HepG2 (cell line): ENCODE data around the gene PSMD4. TPM values are rescaled to one million over a fixed set of nuclear protein-coding genes. Genes with fewer than 3 reads are reported as not detected.

ENCODE experiments used
- BCL6 ChIP-seq: IDR thresholded peaks from 2 replicates; pipeline ENCODE4 v1.6.1; 2016; ENCODE audit warnings: missing genetic modification reagents, missing compliant biosample characterization
- DMAP1 ChIP-seq: IDR thresholded peaks from 2 replicates; pipeline ENCODE4 v1.6.1; 2016
- FOXP1 ChIP-seq, 2 experiments: fragments of 450-650 bp in 1 of 2; IDR thresholded peaks; 2 replicates each; pipeline ENCODE4 v1.6.1; 2017 to 2018; ENCODE audit warnings: antibody characterized with exemption in 1 of 2
- HIVEP1 ChIP-seq: sonication (generic); formaldehyde crosslinking; IDR thresholded peaks from 2 replicates; pipeline ENCODE4 v1.4.0; 2020; ENCODE audit warnings: mild to moderate bottlenecking, missing genetic modification reagents
- HOXA5 ChIP-seq: sonication (generic); formaldehyde crosslinking; IDR thresholded peaks from 2 replicates; pipeline ENCODE4 v1.4.0; 2020; ENCODE audit warnings: missing genetic modification reagents
- PRPF4 ChIP-seq: fragments of 200-400 bp; formaldehyde crosslinking; IDR thresholded peaks from 2 replicates; pipeline ENCODE4 v1.6.1; 2016; ENCODE audit warnings: low read length, low read depth; ENCODE audit not compliant: poor library complexity, severe bottlenecking
- RBM39 ChIP-seq: fragments of 200-400 bp; formaldehyde crosslinking; IDR thresholded peaks from one replicate; pipeline ENCODE4 v1.6.1; 2018; ENCODE audit warnings: antibody characterized with exemption, mild to moderate bottlenecking, low read depth, low read length; ENCODE audit not compliant: poor library complexity, severe bottlenecking
- RFX1 ChIP-seq: fragments of 450-650 bp; IDR thresholded peaks from 2 replicates; pipeline ENCODE4 v1.6.1; 2017
- SALL2 ChIP-seq: sonication (generic); formaldehyde crosslinking; IDR thresholded peaks from 2 replicates; pipeline ENCODE4 v1.8.1; 2023; ENCODE audit warnings: mild to moderate bottlenecking, missing genetic modification reagents, inconsistent platforms
- U2AF1 ChIP-seq: fragments of 200-400 bp; formaldehyde crosslinking; optimal IDR thresholded peaks from 2 replicates; pipeline ENCODE3; 2017; ENCODE audit warnings: mild to moderate bottlenecking, low read depth, low read length
- ZFP41 ChIP-seq: sonication (generic); formaldehyde crosslinking; IDR thresholded peaks from 2 replicates; pipeline ENCODE4 v1.4.0; 2020; ENCODE audit warnings: mild to moderate bottlenecking, missing genetic modification reagents, borderline replicate concordance
- ZNF30 ChIP-seq: sonication (generic); formaldehyde crosslinking; IDR thresholded peaks from 2 replicates; pipeline ENCODE4 v1.5.0; 2020; ENCODE audit warnings: mild to moderate bottlenecking, missing genetic modification reagents
- ZNF557 ChIP-seq: sonication (generic); formaldehyde crosslinking; IDR thresholded peaks from 2 replicates; pipeline ENCODE4 v1.4.0; 2020; ENCODE audit warnings: missing genetic modification reagents
- ZNF792 ChIP-seq: IDR thresholded peaks from 2 replicates; pipeline ENCODE4 v1.6.1; 2016
- polyA plus RNA-seq, 8 experiments: library from polyadenylated mRNA; depleted of rRNA in 3 of 8; stranded (reverse) in 7 of 8; unstranded in 1 of 8; fragments of >200 nt; fragmentation: Illumina TruSeq in 4 of 8; extraction: Trizol in 4 of 8; gene quantifications; 2 replicates each; pipeline versions ENCODE4 v1.2.1 to v1.2.3, GENCODE V29; 2011 to 2016; ENCODE audit warnings: low read depth in 4 of 8, missing spikeins in 1 of 8, mixed read lengths in 1 of 8; ENCODE audit not compliant: insufficient read depth in 1 of 8
- total RNA-seq, 5 experiments: library from RNA; depleted of rRNA; stranded (reverse); fragments of >200 nt; fragmentation: Illumina TruSeq; extraction: Trizol; gene quantifications; 2 replicates each; pipeline ENCODE4 v1.2.3, GENCODE V29; 2016; ENCODE audit warnings: low read depth in 1 of 5
- TF ChIP-seq, protein P1 (sequence below): sonication (generic); formaldehyde crosslinking; IDR thresholded peaks from 2 replicates; pipeline ENCODE4 v1.4.0; 2020; ENCODE audit warnings: missing genetic modification reagents, mild to moderate bottlenecking, borderline replicate concordance
- TF ChIP-seq, protein P2 (sequence below): IDR thresholded peaks from 2 replicates; pipeline ENCODE4 v1.6.1; 2016; ENCODE audit warnings: control low read depth
- TF ChIP-seq, protein P3 (sequence below): IDR thresholded peaks from 2 replicates; pipeline ENCODE4 v1.6.1; 2016; ENCODE audit warnings: low read depth, missing genetic modification reagents, missing compliant biosample characterization
- TF ChIP-seq, protein P4 (sequence below): IDR thresholded peaks from 2 replicates; pipeline ENCODE4 v1.6.1; 2012; ENCODE audit warnings: low read length, improper control_type of control experiment

PSMD4 gene
- total and polyA plus RNA-seq, 2 of the 13 experiments (the other 11 are each of a cell fraction or from before 2014, with no cell fraction given): 194 to 243 TPM

DNA sequence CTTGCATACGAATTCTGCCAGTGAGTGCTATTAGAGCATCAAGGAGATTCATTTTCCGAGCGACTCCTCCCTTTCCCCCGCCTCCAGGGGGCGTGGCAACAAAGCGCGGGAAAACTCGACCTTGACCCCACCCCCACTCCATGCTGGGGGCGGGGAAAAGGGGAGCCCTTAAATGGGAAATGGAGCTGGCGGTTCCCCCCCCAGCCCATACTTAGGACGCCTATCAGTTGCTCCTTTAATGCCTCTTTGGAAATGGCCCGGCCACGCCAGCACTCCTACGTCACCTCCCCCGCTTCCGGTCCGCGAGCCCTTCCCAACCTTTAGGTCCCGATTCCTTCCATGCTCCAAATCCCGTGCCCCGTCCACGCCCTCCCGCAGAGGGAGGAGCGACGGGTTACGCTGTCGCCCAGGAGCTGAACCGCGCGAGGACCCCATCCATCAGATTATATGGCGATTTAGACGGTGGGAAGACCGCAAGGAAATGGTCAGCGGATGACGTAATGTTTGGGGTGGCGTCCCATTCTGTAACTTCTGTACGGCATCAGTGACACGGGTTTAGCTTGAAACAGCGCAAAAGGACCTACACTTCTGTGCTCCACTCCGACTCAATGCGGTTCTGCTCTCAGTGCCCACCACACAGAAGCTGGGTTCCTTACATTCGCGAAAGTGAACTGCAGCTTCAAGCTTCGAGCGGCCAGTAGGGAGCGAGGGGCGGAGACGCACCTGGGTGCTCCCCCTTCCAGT is 26.9 kb downstream of the PSMD4 start (continued):
- TF ChIP-seq, protein P1, sequence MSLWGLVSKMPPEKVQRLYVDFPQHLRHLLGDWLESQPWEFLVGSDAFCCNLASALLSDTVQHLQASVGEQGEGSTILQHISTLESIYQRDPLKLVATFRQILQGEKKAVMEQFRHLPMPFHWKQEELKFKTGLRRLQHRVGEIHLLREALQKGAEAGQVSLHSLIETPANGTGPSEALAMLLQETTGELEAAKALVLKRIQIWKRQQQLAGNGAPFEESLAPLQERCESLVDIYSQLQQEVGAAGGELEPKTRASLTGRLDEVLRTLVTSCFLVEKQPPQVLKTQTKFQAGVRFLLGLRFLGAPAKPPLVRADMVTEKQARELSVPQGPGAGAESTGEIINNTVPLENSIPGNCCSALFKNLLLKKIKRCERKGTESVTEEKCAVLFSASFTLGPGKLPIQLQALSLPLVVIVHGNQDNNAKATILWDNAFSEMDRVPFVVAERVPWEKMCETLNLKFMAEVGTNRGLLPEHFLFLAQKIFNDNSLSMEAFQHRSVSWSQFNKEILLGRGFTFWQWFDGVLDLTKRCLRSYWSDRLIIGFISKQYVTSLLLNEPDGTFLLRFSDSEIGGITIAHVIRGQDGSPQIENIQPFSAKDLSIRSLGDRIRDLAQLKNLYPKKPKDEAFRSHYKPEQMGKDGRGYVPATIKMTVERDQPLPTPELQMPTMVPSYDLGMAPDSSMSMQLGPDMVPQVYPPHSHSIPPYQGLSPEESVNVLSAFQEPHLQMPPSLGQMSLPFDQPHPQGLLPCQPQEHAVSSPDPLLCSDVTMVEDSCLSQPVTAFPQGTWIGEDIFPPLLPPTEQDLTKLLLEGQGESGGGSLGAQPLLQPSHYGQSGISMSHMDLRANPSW (CRISPR knock-in tag): no peak
- TF ChIP-seq FOXP1 (IDR thresholded peaks at IDR 0.05) (no peak), FOXP1 (CRISPR knock-in tag; IDR thresholded peaks at IDR 0.05) (no peak), ZNF792 (no peak), ZFP41 (CRISPR knock-in tag) (no peak; the same call in 1 of the 2 replicates), PRPF4 (peak; percentile 22), ZNF557 (CRISPR knock-in tag) (no peak), HOXA5 (CRISPR knock-in tag) (no peak), SALL2 (CRISPR knock-in tag) (no peak), RFX1 (no peak), RBM39 (no peak), HIVEP1 (no peak), DMAP1 (CRISPR knock-in tag) (peak; percentile 94), U2AF1 (peak; percentile 54), BCL6 (CRISPR knock-in tag) (no peak; the same call in none of the 2 replicates), ZNF30 (CRISPR knock-in tag) (no peak)
- TF ChIP-seq, protein P2, sequence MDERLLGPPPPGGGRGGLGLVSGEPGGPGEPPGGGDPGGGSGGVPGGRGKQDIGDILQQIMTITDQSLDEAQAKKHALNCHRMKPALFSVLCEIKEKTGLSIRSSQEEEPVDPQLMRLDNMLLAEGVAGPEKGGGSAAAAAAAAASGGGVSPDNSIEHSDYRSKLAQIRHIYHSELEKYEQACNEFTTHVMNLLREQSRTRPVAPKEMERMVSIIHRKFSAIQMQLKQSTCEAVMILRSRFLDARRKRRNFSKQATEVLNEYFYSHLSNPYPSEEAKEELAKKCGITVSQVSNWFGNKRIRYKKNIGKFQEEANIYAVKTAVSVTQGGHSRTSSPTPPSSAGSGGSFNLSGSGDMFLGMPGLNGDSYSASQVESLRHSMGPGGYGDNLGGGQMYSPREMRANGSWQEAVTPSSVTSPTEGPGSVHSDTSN: no peak
- TF ChIP-seq, protein P3, sequence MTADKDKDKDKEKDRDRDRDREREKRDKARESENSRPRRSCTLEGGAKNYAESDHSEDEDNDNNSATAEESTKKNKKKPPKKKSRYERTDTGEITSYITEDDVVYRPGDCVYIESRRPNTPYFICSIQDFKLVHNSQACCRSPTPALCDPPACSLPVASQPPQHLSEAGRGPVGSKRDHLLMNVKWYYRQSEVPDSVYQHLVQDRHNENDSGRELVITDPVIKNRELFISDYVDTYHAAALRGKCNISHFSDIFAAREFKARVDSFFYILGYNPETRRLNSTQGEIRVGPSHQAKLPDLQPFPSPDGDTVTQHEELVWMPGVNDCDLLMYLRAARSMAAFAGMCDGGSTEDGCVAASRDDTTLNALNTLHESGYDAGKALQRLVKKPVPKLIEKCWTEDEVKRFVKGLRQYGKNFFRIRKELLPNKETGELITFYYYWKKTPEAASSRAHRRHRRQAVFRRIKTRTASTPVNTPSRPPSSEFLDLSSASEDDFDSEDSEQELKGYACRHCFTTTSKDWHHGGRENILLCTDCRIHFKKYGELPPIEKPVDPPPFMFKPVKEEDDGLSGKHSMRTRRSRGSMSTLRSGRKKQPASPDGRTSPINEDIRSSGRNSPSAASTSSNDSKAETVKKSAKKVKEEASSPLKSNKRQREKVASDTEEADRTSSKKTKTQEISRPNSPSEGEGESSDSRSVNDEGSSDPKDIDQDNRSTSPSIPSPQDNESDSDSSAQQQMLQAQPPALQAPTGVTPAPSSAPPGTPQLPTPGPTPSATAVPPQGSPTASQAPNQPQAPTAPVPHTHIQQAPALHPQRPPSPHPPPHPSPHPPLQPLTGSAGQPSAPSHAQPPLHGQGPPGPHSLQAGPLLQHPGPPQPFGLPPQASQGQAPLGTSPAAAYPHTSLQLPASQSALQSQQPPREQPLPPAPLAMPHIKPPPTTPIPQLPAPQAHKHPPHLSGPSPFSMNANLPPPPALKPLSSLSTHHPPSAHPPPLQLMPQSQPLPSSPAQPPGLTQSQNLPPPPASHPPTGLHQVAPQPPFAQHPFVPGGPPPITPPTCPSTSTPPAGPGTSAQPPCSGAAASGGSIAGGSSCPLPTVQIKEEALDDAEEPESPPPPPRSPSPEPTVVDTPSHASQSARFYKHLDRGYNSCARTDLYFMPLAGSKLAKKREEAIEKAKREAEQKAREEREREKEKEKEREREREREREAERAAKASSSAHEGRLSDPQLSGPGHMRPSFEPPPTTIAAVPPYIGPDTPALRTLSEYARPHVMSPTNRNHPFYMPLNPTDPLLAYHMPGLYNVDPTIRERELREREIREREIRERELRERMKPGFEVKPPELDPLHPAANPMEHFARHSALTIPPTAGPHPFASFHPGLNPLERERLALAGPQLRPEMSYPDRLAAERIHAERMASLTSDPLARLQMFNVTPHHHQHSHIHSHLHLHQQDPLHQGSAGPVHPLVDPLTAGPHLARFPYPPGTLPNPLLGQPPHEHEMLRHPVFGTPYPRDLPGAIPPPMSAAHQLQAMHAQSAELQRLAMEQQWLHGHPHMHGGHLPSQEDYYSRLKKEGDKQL (CRISPR knock-in tag): no peak
- TF ChIP-seq, protein P4, sequence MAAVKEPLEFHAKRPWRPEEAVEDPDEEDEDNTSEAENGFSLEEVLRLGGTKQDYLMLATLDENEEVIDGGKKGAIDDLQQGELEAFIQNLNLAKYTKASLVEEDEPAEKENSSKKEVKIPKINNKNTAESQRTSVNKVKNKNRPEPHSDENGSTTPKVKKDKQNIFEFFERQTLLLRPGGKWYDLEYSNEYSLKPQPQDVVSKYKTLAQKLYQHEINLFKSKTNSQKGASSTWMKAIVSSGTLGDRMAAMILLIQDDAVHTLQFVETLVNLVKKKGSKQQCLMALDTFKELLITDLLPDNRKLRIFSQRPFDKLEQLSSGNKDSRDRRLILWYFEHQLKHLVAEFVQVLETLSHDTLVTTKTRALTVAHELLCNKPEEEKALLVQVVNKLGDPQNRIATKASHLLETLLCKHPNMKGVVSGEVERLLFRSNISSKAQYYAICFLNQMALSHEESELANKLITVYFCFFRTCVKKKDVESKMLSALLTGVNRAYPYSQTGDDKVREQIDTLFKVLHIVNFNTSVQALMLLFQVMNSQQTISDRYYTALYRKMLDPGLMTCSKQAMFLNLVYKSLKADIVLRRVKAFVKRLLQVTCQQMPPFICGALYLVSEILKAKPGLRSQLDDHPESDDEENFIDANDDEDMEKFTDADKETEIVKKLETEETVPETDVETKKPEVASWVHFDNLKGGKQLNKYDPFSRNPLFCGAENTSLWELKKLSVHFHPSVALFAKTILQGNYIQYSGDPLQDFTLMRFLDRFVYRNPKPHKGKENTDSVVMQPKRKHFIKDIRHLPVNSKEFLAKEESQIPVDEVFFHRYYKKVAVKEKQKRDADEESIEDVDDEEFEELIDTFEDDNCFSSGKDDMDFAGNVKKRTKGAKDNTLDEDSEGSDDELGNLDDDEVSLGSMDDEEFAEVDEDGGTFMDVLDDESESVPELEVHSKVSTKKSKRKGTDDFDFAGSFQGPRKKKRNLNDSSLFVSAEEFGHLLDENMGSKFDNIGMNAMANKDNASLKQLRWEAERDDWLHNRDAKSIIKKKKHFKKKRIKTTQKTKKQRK: no peak
